GM19372 (cell line): ENCODE measurements around the gene ANGEL1.

Source experiments
- ATAC-seq: cut with Tn5 transposase; IDR thresholded peaks from one replicate; pipeline ENCODE4 v1.9.1; 2021; ENCODE audit warnings: mild to moderate bottlenecking, low read depth, moderate library complexity; ENCODE audit not compliant: unreplicated experiment

The ANGEL1 gene

GRCh38 chr14:76812422-76813383 lies at the start of gene ANGEL1:
ANGEL1 (minus strand) TSS chr14:76812882; CDS start chr14:76812827, 55 bp downstream.
- ATAC-seq, result peak; percentile 82

- no peak for ATAC-seq
Measured at GRCh38 chr14:76861574-76862255, 49.0 kb upstream of the ANGEL1 start.

- ATAC-seq, result no peak
Measured at GRCh38 chr14:76856769-76857168, 44.1 kb upstream of the ANGEL1 start.

GRCh38 chr14:76855066-76855465 lies 42.4 kb upstream of the ANGEL1 start:
- no peak for ATAC-seq

GRCh38 chr14:76848879-76849278 lies 36.2 kb upstream of the ANGEL1 start:
- ATAC-seq, result no peak

- ATAC-seq, result no peak
Measured at GRCh38 chr14:76846331-76847047, 33.8 kb upstream of the ANGEL1 start.

- no peak for ATAC-seq
Measured at GRCh38 chr14:76844223-76844622, 31.5 kb upstream of the ANGEL1 start.

GRCh38 chr14:76842414-76842813 lies 29.7 kb upstream of the ANGEL1 start:
- no peak for ATAC-seq

- no peak for ATAC-seq
Measured at GRCh38 chr14:76837524-76837923, 24.8 kb upstream of the ANGEL1 start.

GRCh38 chr14:76836029-76836630 lies 23.4 kb upstream of the ANGEL1 start:
- ATAC-seq, result no peak

- no peak for ATAC-seq
Measured at GRCh38 chr14:76834241-76834661, 21.6 kb upstream of the ANGEL1 start.

- no peak for ATAC-seq
Measured at GRCh38 chr14:76833011-76833410, 20.3 kb upstream of the ANGEL1 start.

- ATAC-seq, result no peak
Measured at GRCh38 chr14:76832503-76832988, 19.9 kb upstream of the ANGEL1 start.

- no peak for ATAC-seq
Measured at GRCh38 chr14:76830556-76830955, 17.9 kb upstream of the ANGEL1 start.

- ATAC-seq, result no peak
Measured at GRCh38 chr14:76829650-76830421, 17.2 kb upstream of the ANGEL1 start.

GRCh38 chr14:76829013-76829365 lies 16.3 kb upstream of the ANGEL1 start:
- ATAC-seq, result no peak

GRCh38 chr14:76828339-76829012 lies 15.8 kb upstream of the ANGEL1 start:
- no peak for ATAC-seq

GRCh38 chr14:76827696-76828296 lies 15.1 kb upstream of the ANGEL1 start:
- ATAC-seq, result no peak

GRCh38 chr14:76826122-76826521 lies 13.4 kb upstream of the ANGEL1 start, which contains the start of gene LRRC74A:
LRRC74A (plus strand) TSS chr14:76826408; CDS start chr14:76826698, 290 bp downstream.
- ATAC-seq, result no peak
